Measurements from ENCODE around the gene MBOAT1.
A peak's percentile ranks its signal among the peaks of the same experiment; 100 is the strongest.

The MBOAT1 gene

DNA sequence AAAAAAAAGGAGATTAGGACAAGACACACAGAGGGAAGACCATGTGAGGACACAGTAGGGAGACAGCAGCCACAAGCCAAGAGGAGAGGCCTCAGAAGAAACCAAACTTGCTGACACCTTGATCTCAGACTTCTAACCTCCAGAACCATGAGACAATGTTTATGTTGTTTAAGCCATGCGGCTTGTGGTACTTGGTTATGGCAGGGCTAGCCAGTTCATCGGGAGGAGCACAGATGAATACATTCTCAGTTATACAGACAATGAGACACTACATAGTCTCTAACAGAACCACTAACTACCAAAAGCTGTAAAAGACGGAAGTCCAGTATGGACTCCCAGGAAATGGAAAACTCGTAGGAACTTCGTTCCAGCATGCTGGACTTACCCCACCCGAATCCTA is 116.8 kb downstream of the MBOAT1 start:
- DNase-seq (ENCODE audit: low read depth): no peak
- no peak overlapping the region for H3K4me3 ChIP-seq (ENCODE audit: low read depth, low read length)
- TF ChIP-seq, protein P1, sequence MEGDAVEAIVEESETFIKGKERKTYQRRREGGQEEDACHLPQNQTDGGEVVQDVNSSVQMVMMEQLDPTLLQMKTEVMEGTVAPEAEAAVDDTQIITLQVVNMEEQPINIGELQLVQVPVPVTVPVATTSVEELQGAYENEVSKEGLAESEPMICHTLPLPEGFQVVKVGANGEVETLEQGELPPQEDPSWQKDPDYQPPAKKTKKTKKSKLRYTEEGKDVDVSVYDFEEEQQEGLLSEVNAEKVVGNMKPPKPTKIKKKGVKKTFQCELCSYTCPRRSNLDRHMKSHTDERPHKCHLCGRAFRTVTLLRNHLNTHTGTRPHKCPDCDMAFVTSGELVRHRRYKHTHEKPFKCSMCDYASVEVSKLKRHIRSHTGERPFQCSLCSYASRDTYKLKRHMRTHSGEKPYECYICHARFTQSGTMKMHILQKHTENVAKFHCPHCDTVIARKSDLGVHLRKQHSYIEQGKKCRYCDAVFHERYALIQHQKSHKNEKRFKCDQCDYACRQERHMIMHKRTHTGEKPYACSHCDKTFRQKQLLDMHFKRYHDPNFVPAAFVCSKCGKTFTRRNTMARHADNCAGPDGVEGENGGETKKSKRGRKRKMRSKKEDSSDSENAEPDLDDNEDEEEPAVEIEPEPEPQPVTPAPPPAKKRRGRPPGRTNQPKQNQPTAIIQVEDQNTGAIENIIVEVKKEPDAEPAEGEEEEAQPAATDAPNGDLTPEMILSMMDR (IDR thresholded peaks at IDR 0.05; ENCODE audit: low read depth, low read length, missing control alignments): no peak
- in situ Hi-C loops (cut with HindIII; ENCODE audit: low sequenced_read_pairs): no loop called here

DNA sequence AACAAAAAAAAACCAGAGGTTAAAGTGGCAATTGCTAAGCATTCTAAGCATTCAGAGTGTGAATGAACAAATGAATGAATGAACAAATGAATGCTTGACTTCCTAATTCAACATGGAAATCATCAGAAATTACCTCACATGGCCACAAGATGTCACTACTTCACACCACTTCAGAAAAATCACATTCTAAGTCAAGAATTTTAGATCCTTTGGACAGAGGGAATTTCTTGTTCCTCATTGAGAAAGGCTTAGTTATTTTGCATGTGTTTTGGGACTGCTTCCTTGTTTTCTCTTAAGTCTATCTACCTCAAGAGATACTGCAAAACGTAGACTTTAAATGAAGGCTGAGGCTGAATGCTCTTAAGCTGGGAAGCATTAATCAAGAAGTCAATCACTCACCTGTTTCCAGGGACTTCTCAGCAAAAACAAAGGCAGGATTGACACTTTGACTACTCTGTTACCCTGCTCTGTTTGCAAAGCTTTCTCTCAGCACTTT is 120.2 kb downstream of the MBOAT1 start:
- in situ Hi-C loops (cut with HindIII; ENCODE audit: low sequenced_read_pairs): no loop called here
- DNase-seq (ENCODE audit: low read depth): peak; percentile 42
- H3K4me3 ChIP-seq (ENCODE audit: low read depth, low read length): no peak overlapping the region
- TF ChIP-seq, protein P1 (IDR thresholded peaks at IDR 0.05; ENCODE audit: low read depth, low read length, missing control alignments): peak; percentile 42

DNA sequence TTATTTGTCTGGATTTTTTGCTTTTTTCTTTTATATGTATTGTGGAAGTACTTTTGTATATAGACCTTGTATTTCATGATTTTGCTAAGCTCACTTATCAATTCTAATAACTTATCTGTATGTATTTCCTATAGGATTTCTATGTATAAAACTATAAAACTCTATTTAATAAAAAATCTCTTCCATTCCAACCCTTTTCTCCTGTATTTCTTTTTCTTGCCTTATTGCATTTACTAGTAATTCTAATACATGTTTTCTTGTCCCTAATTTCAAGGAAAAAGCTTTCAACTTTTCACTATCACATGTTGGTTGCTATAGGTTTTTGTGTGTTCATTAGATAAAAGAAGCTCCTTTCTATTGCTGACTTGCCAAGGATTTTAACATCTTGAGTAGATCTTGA is 125.3 kb downstream of the MBOAT1 start:
- in situ Hi-C loops (cut with HindIII; ENCODE audit: low sequenced_read_pairs): no loop called here
- DNase-seq (ENCODE audit: low read depth): no peak
- H3K4me3 ChIP-seq (ENCODE audit: low read depth, low read length): no peak overlapping the region
- TF ChIP-seq, protein P1 (IDR thresholded peaks at IDR 0.05; ENCODE audit: low read depth, low read length, missing control alignments): no peak

DNA sequence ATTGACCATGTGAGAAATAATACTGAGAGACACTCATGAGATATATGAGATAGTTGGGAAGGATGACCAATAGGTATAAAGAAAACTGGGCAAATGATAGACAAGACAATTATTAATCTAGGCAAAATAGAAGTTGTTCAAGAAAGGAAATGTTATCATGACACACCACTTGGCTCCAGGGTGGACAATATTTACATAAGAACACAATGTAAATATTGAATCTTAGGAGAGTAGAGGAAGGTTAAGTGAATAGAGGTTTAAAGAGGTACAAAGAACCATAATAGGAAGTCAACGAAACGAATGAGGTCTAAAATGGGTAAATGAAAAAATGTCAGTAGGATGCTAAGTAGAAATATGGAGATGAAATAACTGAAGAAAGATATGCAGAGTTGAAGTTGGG is 126.5 kb downstream of the MBOAT1 start:
- TF ChIP-seq, protein P1 (IDR thresholded peaks at IDR 0.05; ENCODE audit: low read depth, low read length, missing control alignments): no peak
- in situ Hi-C loops (cut with HindIII; ENCODE audit: low sequenced_read_pairs): no loop called here
- no peak overlapping the region for H3K4me3 ChIP-seq (ENCODE audit: low read depth, low read length)
- DNase-seq (ENCODE audit: low read depth): no peak

DNA sequence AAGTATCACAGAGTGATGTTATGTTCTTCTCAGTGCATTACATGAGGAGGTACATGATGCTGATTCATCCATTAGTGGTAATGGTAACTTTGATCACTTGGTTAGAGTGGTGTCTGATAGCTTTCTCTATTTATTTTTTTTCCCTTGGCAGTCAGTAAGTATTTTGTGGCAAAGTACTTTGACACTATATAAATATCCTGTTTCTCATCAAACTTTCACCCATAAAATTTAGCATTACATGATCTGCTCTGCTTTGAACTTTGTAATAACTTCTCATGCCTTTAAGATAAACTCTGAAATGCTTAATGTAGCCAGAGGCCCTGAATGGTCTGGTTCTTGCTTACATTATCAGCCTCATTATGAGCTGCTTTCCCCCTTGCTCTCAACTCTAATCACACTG is 127.9 kb downstream of the MBOAT1 start:
- TF ChIP-seq, protein P1 (IDR thresholded peaks at IDR 0.05; ENCODE audit: low read depth, low read length, missing control alignments): no peak
- no peak overlapping the region for H3K4me3 ChIP-seq (ENCODE audit: low read depth, low read length)
- no peak for DNase-seq (ENCODE audit: low read depth)
- in situ Hi-C loops (cut with HindIII; ENCODE audit: low sequenced_read_pairs): no loop called here

DNA sequence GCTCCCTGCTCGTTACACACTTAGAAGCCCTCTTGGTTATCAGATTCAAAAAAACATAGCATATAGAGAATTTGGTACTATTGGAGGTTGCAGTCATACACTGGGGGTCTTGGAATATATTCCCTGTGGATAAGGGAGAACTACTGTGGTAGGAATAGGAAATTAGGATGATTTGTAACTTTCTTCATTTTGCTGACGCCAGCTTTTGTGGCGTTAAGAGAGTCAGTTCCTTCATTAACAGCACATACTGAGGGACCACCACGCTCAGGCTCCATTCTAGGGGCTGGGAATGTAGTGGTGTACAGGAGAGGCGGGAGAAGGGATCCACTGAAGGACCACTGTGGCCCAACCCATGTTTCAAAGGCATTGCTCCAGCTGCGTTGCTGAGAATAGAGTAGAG is 140.3 kb downstream of the MBOAT1 start:
- TF ChIP-seq, protein P1 (IDR thresholded peaks at IDR 0.05; ENCODE audit: low read depth, low read length, missing control alignments): no peak
- no peak overlapping the region for H3K4me3 ChIP-seq (ENCODE audit: low read depth, low read length)
- no peak for DNase-seq (ENCODE audit: low read depth)
- in situ Hi-C loops (cut with HindIII; ENCODE audit: low sequenced_read_pairs): loop anchor here (25.0 kb wide), 1 partner anchor 1485 kb away; no protein-coding TSS in a partner anchor
